IMR-90 (cell line): ENCODE data around the gene ATXN1. TPM values are rescaled to one million over a fixed set of nuclear protein-coding genes. Genes with fewer than 3 reads are reported as not detected.

ENCODE experiments used
- ATAC-seq: fragments of 200-7000 bp; cut with Tn5 transposase; 2 replicates; pipeline ENCODE4 v1.9.1; 2020; ENCODE audit warnings: low read depth, mild to moderate bottlenecking, moderate library complexity
- BruUV-seq: library from RNA; stranded (reverse); fragments of 400-500 nt; replicated peaks from 2 replicates; lab custom pipeline; 2021; lab: Mats Ljungman, UMichigan
- CTCF ChIA-PET: fragments of 300-600 bp; formaldehyde crosslinking; extraction: SDS; loops from one replicate; lab custom pipeline; 2021; ENCODE audit warnings: antibody characterized with exemption; lab: Yijun Ruan, JAX
- POLR2A ChIA-PET: fragments of 300-600 bp; sonication (Branson Sonifier 250); formaldehyde crosslinking; loops from one replicate; lab custom pipeline; 2022; ENCODE audit warnings: antibody characterized with exemption; ENCODE audit not compliant: unreplicated experiment; lab: Charles Lee
- DNase-seq: peaks from one replicate; pipeline ENCODE4 v3.0.0; 2013
- H2AFZ ChIP-seq: replicated peaks from 2 replicates; pipeline ENCODE3; 2013; ENCODE audit warnings: low read length, mild to moderate bottlenecking; ENCODE audit not compliant: poor library complexity
- H2AK5ac ChIP-seq: 2 replicates; pipeline ENCODE4 v1.6.1; 2013; ENCODE audit warnings: low read depth, low read length, inconsistent platforms
- H2AK9ac ChIP-seq: replicated peaks from 2 replicates; pipeline ENCODE3; 2013; ENCODE audit warnings: mild to moderate bottlenecking, low read depth, low read length, moderate library complexity; ENCODE audit not compliant: poor library complexity
- H2BK120ac ChIP-seq: 2 replicates; pipeline ENCODE4 v1.6.1; 2013; ENCODE audit warnings: low read depth, low read length, inconsistent platforms
- H2BK15ac ChIP-seq: 3 replicates; pipeline ENCODE4 v1.6.1; 2013; ENCODE audit warnings: low read depth, low read length, inconsistent platforms
- H2BK20ac ChIP-seq: 2 replicates; pipeline ENCODE4 v1.6.1; 2013; ENCODE audit warnings: low read depth, mild to moderate bottlenecking, inconsistent platforms, low read length, moderate library complexity
- H2BK5ac ChIP-seq: 2 replicates; pipeline ENCODE4 v1.6.1; 2013; ENCODE audit warnings: mild to moderate bottlenecking, low read depth, low read length, inconsistent platforms; ENCODE audit not compliant: poor library complexity, severe bottlenecking
- H3K14ac ChIP-seq: replicated peaks from 2 replicates; pipeline ENCODE4 v1.6.1; 2013; ENCODE audit warnings: low read depth, low read length, inconsistent platforms
- H3K18ac ChIP-seq: 2 replicates; pipeline ENCODE4 v1.6.1; 2013; ENCODE audit warnings: low read depth, low read length, control low read depth
- H3K23ac ChIP-seq: 2 replicates; pipeline ENCODE4 v1.6.1; 2013; ENCODE audit warnings: low read depth, low read length, inconsistent platforms
- H3K27ac ChIP-seq: 2 replicates; pipeline ENCODE4 v1.5.1; 2013; ENCODE audit warnings: mild to moderate bottlenecking, control low read depth, low read length; ENCODE audit not compliant: insufficient read depth
- H3K27me3 ChIP-seq: 2 replicates; pipeline ENCODE4 v1.6.1; 2013; ENCODE audit warnings: low read length; ENCODE audit not compliant: control insufficient read depth, insufficient read depth
- H3K36me3 ChIP-seq: 2 replicates; pipeline ENCODE4 v1.6.1; 2013; ENCODE audit warnings: low read length, mixed read lengths; ENCODE audit not compliant: control insufficient read depth, insufficient read depth
- H3K4ac ChIP-seq: 2 replicates; pipeline ENCODE4 v1.6.1; 2013; ENCODE audit warnings: low read depth, low read length, inconsistent platforms
- H3K4me1 ChIP-seq: 2 replicates; pipeline ENCODE4 v1.6.1; 2013; ENCODE audit warnings: low read length, mixed read lengths; ENCODE audit not compliant: control insufficient read depth, insufficient read depth
- H3K4me2 ChIP-seq: 2 replicates; pipeline ENCODE4 v1.6.1; 2013; ENCODE audit warnings: low read depth, mild to moderate bottlenecking, control low read depth, low read length, moderate library complexity
- H3K4me3 ChIP-seq: 2 replicates; pipeline ENCODE4 v1.5.1; 2013; ENCODE audit warnings: low read depth, mild to moderate bottlenecking, control low read depth, low read length, moderate library complexity; ENCODE audit not compliant: insufficient read depth
- H3K56ac ChIP-seq: 2 replicates; pipeline ENCODE4 v1.6.1; 2013; ENCODE audit warnings: low read length, inconsistent platforms; ENCODE audit not compliant: insufficient read depth; ENCODE audit errors: extremely low read depth
- H3K79me1 ChIP-seq, 2 experiments: 2 replicates each; pipeline ENCODE4 v1.6.1; 2013; ENCODE audit warnings: low read length in 2 of 2, inconsistent platforms in 1 of 2, low read depth in 1 of 2
- H3K9ac ChIP-seq: 2 replicates; pipeline ENCODE4 v1.6.1; 2013; ENCODE audit warnings: low read depth, low read length, control low read depth
- H3K9me1 ChIP-seq: 2 replicates; pipeline ENCODE4 v1.6.1; 2013; ENCODE audit warnings: low read length, inconsistent platforms; ENCODE audit not compliant: insufficient read depth
- H3K9me3 ChIP-seq: 2 replicates; pipeline ENCODE4 v1.6.1; 2013; ENCODE audit warnings: low read length; ENCODE audit not compliant: control insufficient read depth, insufficient read depth
- H4K20me1 ChIP-seq: 2 replicates; pipeline ENCODE4 v1.6.1; 2013; ENCODE audit warnings: low read length, inconsistent platforms; ENCODE audit not compliant: insufficient read depth
- H4K5ac ChIP-seq: 2 replicates; pipeline ENCODE4 v1.6.1; 2013; ENCODE audit warnings: mild to moderate bottlenecking, low read depth, low read length, control low read depth
- H4K8ac ChIP-seq, 2 experiments: 2 replicates each; pipeline ENCODE4 v1.6.1; 2013; ENCODE audit warnings: low read depth in 2 of 2, low read length in 2 of 2, control low read depth in 1 of 2, inconsistent platforms in 1 of 2
- H4K91ac ChIP-seq: 2 replicates; pipeline ENCODE4 v1.6.1; 2013; ENCODE audit warnings: low read depth, low read length, inconsistent platforms; ENCODE audit not compliant: insufficient read depth
- BHLHE40 ChIP-seq: fragments of 150-350 bp; IDR thresholded peaks from 2 replicates; pipeline ENCODE4 v1.6.1; 2016; ENCODE audit warnings: mild to moderate bottlenecking, low read depth, low read length
- CEBPB ChIP-seq: IDR thresholded peaks from 2 replicates; pipeline ENCODE4 v1.6.1; 2012; ENCODE audit warnings: low read depth, low read length, improper control_type of control experiment
- CHD1 ChIP-seq: IDR thresholded peaks from 2 replicates; pipeline ENCODE4 v1.6.1; 2012; ENCODE audit warnings: low read depth, low read length, improper control_type of control experiment
- FOS ChIP-seq: fragments of 150-350 bp; IDR thresholded peaks from 2 replicates; pipeline ENCODE4 v1.6.1; 2016; ENCODE audit warnings: low read depth, low read length
- MAFK ChIP-seq: IDR thresholded peaks from 2 replicates; pipeline ENCODE4 v1.6.1; 2012; ENCODE audit warnings: low read depth, low read length, improper control_type of control experiment
- MAZ ChIP-seq: IDR thresholded peaks from 2 replicates; pipeline ENCODE4 v1.6.1; 2012; ENCODE audit warnings: low read depth, mild to moderate bottlenecking, low read length, improper control_type of control experiment, moderate library complexity, borderline replicate concordance
- MXI1 ChIP-seq: IDR thresholded peaks from 2 replicates; pipeline ENCODE4 v1.6.1; 2012; ENCODE audit warnings: low read depth, mild to moderate bottlenecking, low read length, moderate library complexity, borderline replicate concordance
- NFE2L2 ChIP-seq: fragments of 150-350 bp; IDR thresholded peaks from 2 replicates; pipeline ENCODE4 v1.6.1; 2016; ENCODE audit warnings: low read depth, mild to moderate bottlenecking, low read length
- POLR2A ChIP-seq: IDR thresholded peaks from 2 replicates; pipeline ENCODE4 v1.6.1; 2012; ENCODE audit warnings: mild to moderate bottlenecking, low read depth, low read length
- RAD21 ChIP-seq: IDR thresholded peaks from 2 replicates; pipeline ENCODE4 v1.6.1; 2012; ENCODE audit warnings: low read length, improper control_type of control experiment
- RCOR1 ChIP-seq: IDR thresholded peaks from 2 replicates; pipeline ENCODE4 v1.6.1; 2012; ENCODE audit warnings: mild to moderate bottlenecking, low read length, improper control_type of control experiment; ENCODE audit not compliant: insufficient replicate concordance
- RFX5 ChIP-seq: IDR thresholded peaks from 2 replicates; pipeline ENCODE4 v1.8.0; 2012; ENCODE audit warnings: low read depth, mild to moderate bottlenecking, low read length, moderate library complexity
- SMC3 ChIP-seq: fragments of 150-350 bp; IDR thresholded peaks from 2 replicates; pipeline ENCODE4 v1.6.1; 2016; ENCODE audit warnings: low read depth, mild to moderate bottlenecking, antibody characterized with exemption, low read length, moderate library complexity
- WGBS, 2 experiments: methylation state at CpG; one replicate each; pipeline versions ENCODE4 v1.1.5 to v1.1.7; 2013; ENCODE audit warnings: missing lambda C conversion rate in 2 of 2; ENCODE audit not compliant: insufficient read length in 1 of 2; ENCODE audit errors: extremely low coverage in 2 of 2; 5-methylcytosine and 5-hydroxymethylcytosine counted together
- dilution Hi-C: fragments of 300-500 bp; cut with HindIII; formaldehyde crosslinking; loops from one replicate; pipeline ENCODE4 v1.14.3; 2018; ENCODE audit warnings: low sequenced_read_pairs; ENCODE audit not compliant: unreplicated experiment
- in situ Hi-C: fragments of 300-500 bp; cut with MboI; formaldehyde crosslinking; loops from 3 replicates; pipeline ENCODE4 v1.14.3; 2019; ENCODE audit warnings: low sequenced_read_pairs, inconsistent platforms, mixed read lengths
- intact Hi-C: fragments of 100-400 bp; cut with micrococcal nuclease; formaldehyde crosslinking; loops from 2 replicates; pipeline ENCODE4 v1.10.0; 2022
- polyA plus RNA-seq, 3 experiments: library from polyadenylated mRNA; depleted of rRNA; stranded (reverse); fragments of >200 nt; gene quantifications; 2 replicates each; pipeline ENCODE4 v1.2.3, GENCODE V29; 2012; ENCODE audit warnings: low replicate concordance in 1 of 3
- total RNA-seq: library from RNA; depleted of rRNA; stranded (reverse); fragments of >200 nt; gene quantifications from 2 replicates; pipeline ENCODE4 v1.2.3, GENCODE V29; 2012
- TF ChIP-seq, protein P1 (sequence below): fragments of 150-350 bp; IDR thresholded peaks from 2 replicates; pipeline ENCODE4 v1.6.1; 2017; ENCODE audit warnings: mild to moderate bottlenecking, antibody characterized with exemption, low read length, low read depth
- TF ChIP-seq, protein P2 (sequence below): conservative IDR thresholded peaks from 2 replicates; pipeline ENCODE4 v1.5.1; 2012; ENCODE audit warnings: mild to moderate bottlenecking, low read depth, low read length, improper control_type of control experiment
- TF ChIP-seq, protein P3 (sequence below): fragments of 150-350 bp; IDR thresholded peaks from 2 replicates; pipeline ENCODE4 v1.6.1; 2016; ENCODE audit warnings: low read depth, mild to moderate bottlenecking, low read length, moderate library complexity, borderline replicate concordance

The ATXN1 gene
- total and polyA plus RNA-seq, 2 of the 4 experiments (the other 2 are of a cell fraction), result 7.3 to 11.1 TPM

GRCh38 chr6:16733085-16733484, 28.2 kb downstream of the ATXN1 start:
- no TSS peak for BruUV-seq
- Histone ChIP-seq H3K23ac (no peak overlapping the region), H3K4me1 (peaks cover 10% of the 10 kb centered on the region), H2BK15ac (no peak overlapping the region), H3K79me1 (peaks cover 37 to 45% of the 10 kb centered on the region in 2 experiments), H2AK9ac (no peak overlapping the region), H2BK20ac (no peak overlapping the region), H2AK5ac (no peak overlapping the region), H3K18ac (no peak overlapping the region), H2BK120ac (no peak overlapping the region), H3K4me2 (no peak overlapping the region), H3K27me3 (no peaks in the 10 kb centered on the region), H3K14ac (no peak overlapping the region), H3K36me3 (peaks cover 3% of the 10 kb centered on the region; the same call in 1 of the 2 replicates), H3K27ac (no peak overlapping the region), H4K20me1 (peaks cover 14% of the 10 kb centered on the region; the same call in 1 of the 2 replicates), H3K4me3 (no peak overlapping the region), H3K9ac (no peak overlapping the region), H4K91ac (no peak overlapping the region), H3K56ac (no peak overlapping the region), H3K4ac (no peak overlapping the region), H4K5ac (no peak overlapping the region), H3K9me3 (no peaks in the 10 kb centered on the region), H3K9me1 (peaks cover 11% of the 10 kb centered on the region), H2AFZ (no peak overlapping the region), H4K8ac (no peak overlapping the region), H2BK5ac (no peak overlapping the region)
- in situ Hi-C loops (no loop called here), intact Hi-C loops (no loop called here), dilution Hi-C loops (no loop called here)
- ChIA-PET CTCF (no interaction called here), POLR2A (no interaction called here)
- TF ChIP-seq, protein P1, sequence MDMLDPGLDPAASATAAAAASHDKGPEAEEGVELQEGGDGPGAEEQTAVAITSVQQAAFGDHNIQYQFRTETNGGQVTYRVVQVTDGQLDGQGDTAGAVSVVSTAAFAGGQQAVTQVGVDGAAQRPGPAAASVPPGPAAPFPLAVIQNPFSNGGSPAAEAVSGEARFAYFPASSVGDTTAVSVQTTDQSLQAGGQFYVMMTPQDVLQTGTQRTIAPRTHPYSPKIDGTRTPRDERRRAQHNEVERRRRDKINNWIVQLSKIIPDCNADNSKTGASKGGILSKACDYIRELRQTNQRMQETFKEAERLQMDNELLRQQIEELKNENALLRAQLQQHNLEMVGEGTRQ, result no peak
- no peak for TF ChIP-seq MAZ
- no peak for TF ChIP-seq NFE2L2
- TF ChIP-seq MAFK, result no peak
- TF ChIP-seq POLR2A, result no peak
- TF ChIP-seq FOS, result no peak
- TF ChIP-seq SMC3, result no peak
- TF ChIP-seq, protein P2, sequence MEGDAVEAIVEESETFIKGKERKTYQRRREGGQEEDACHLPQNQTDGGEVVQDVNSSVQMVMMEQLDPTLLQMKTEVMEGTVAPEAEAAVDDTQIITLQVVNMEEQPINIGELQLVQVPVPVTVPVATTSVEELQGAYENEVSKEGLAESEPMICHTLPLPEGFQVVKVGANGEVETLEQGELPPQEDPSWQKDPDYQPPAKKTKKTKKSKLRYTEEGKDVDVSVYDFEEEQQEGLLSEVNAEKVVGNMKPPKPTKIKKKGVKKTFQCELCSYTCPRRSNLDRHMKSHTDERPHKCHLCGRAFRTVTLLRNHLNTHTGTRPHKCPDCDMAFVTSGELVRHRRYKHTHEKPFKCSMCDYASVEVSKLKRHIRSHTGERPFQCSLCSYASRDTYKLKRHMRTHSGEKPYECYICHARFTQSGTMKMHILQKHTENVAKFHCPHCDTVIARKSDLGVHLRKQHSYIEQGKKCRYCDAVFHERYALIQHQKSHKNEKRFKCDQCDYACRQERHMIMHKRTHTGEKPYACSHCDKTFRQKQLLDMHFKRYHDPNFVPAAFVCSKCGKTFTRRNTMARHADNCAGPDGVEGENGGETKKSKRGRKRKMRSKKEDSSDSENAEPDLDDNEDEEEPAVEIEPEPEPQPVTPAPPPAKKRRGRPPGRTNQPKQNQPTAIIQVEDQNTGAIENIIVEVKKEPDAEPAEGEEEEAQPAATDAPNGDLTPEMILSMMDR, result no peak
- no peak for TF ChIP-seq RCOR1
- no peak for TF ChIP-seq RFX5
- TF ChIP-seq BHLHE40, result no peak
- no peak for TF ChIP-seq CHD1
- no peak for TF ChIP-seq MXI1
- no peak for TF ChIP-seq CEBPB
- TF ChIP-seq RAD21, result no peak
- TF ChIP-seq, protein P3, sequence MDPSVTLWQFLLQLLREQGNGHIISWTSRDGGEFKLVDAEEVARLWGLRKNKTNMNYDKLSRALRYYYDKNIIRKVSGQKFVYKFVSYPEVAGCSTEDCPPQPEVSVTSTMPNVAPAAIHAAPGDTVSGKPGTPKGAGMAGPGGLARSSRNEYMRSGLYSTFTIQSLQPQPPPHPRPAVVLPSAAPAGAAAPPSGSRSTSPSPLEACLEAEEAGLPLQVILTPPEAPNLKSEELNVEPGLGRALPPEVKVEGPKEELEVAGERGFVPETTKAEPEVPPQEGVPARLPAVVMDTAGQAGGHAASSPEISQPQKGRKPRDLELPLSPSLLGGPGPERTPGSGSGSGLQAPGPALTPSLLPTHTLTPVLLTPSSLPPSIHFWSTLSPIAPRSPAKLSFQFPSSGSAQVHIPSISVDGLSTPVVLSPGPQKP, result no peak
- WGBS, 2 experiments, result 93% methylated on average over 2 of the region's 6 CpGs; no CpG with 5 or more reads in 1 of the 2 experiments
- DNase-seq (no peak), ATAC-seq (no peak)
